ENCODE data around the gene GRIK1.

Gene GRIK1

DNA sequence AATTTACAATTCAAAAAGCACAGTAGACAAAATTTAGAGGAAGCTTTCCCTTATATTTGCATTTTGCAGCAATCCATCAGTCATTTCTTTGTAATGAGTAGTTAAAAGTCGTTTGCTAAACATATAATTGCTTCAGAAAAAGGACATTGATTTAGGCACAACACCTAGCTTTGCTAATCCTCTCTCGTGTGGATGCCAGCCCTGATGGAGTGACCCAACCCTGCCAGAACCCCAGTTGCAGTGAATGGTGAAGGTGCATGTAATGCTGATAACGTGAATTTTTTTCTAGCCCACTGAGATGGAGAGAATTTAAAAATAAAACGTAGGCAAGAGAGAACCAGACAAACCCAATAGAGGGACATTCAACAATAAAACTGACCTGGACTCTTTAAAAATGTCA, 263.4 kb downstream of the GRIK1 start:
- DNase-seq (ENCODE audit: low read depth): no peak
- H3K4me3 ChIP-seq (ENCODE audit: low read depth, low read length): no peak overlapping the region
- TF ChIP-seq CTCF (IDR thresholded peaks at IDR 0.05; ENCODE audit: low read depth, low read length, missing control alignments): no peak

GRCh38 chr21:29675451-29675850, 264.3 kb downstream of the GRIK1 start:
- no peak for TF ChIP-seq CTCF (IDR thresholded peaks at IDR 0.05; ENCODE audit: low read depth, low read length, missing control alignments)

DNA sequence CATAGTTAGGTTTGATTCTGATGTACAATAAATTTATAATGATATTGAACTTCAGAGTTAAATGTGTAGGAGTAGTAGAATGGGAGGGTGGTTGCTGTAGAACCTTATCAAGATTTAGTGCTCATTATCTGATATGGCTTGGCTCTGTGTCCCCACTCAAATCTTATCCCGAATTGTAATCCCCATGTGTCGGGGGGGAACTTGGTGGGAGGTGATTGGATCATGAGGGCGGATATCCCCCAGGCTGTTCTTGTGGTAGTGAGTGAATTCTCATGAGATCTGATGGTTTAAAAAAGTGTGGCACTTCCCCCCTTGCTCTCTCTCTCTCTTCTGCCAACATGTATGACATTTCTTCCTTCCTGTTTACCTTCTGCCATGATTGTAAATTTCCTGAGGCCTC, 265.5 kb downstream of the GRIK1 start:
- no peak for TF ChIP-seq CTCF (IDR thresholded peaks at IDR 0.05; ENCODE audit: low read depth, low read length, missing control alignments)
- H3K4me3 ChIP-seq (ENCODE audit: low read depth, low read length): no peak overlapping the region
- no peak for DNase-seq (ENCODE audit: low read depth)

More at GRCh38 chr21:29675451-29675850, 264.3 kb downstream of the GRIK1 start:
- H3K4me3 ChIP-seq (ENCODE audit: low read depth, low read length): no peak overlapping the region
- no peak for DNase-seq (ENCODE audit: low read depth)

DNA sequence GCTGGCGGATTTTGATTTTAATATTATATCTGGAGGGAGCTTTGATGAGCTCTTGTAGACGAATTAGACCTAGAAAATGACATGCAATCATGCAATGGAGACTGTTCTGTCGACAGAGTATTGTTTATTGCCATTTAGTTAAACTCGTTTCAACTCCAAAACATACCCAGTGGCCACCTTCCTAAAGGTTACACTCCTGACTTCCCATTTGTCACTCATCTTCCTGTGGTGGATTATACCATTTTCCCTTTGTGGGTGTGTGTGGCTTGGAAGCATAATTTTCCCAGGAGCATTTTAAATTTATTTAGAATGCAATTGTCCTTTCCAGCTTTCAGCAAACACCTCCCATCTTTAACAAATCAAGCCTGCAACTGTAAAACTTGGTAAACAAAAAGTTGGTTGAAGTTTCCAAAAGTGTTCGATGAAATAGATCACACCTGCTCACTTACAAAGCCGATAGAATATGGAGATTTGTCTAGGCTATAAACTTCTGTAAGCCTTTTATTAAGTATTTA, 266.6 kb downstream of the GRIK1 start:
- no peak for DNase-seq (ENCODE audit: low read depth)
- no peak overlapping the region for H3K4me3 ChIP-seq (ENCODE audit: low read depth, low read length)
- no peak for TF ChIP-seq CTCF (IDR thresholded peaks at IDR 0.05; ENCODE audit: low read depth, low read length, missing control alignments)

GRCh38 chr21:29671728-29672127, 268.1 kb downstream of the GRIK1 start:
- TF ChIP-seq CTCF (IDR thresholded peaks at IDR 0.05; ENCODE audit: low read depth, low read length, missing control alignments): peak; percentile 31
- no peak for DNase-seq (ENCODE audit: low read depth)
- no peak overlapping the region for H3K4me3 ChIP-seq (ENCODE audit: low read depth, low read length)

- DNase-seq (ENCODE audit: low read depth): no peak
- TF ChIP-seq CTCF (IDR thresholded peaks at IDR 0.05; ENCODE audit: low read depth, low read length, missing control alignments): no peak
- no peak overlapping the region for H3K4me3 ChIP-seq (ENCODE audit: low read depth, low read length)
Observed at GRCh38 chr21:29670228-29670627, 269.6 kb downstream of the GRIK1 start.

DNA sequence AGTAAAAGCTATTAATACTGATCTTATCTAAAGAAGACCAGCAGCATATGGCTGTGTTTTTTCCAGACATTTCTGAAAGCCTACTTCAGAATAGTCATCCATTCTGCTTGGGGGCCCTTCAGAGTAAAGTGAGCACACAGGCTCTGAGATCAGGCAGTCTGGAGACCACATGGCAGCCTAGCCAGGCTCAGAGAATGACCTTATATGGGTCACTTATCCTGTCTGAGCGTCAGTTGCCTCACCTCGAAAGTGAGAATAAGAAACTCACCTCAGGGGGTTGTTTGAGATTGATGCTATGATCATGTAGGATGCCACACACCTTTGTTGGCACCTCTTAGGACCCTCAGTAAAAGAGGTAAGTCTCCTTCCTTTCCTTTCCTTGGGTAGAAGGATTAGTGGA, 270.4 kb downstream of the GRIK1 start:
- TF ChIP-seq CTCF (IDR thresholded peaks at IDR 0.05; ENCODE audit: low read depth, low read length, missing control alignments): no peak
- no peak overlapping the region for H3K4me3 ChIP-seq (ENCODE audit: low read depth, low read length)
- DNase-seq (ENCODE audit: low read depth): no peak
